ENCODE data around the gene CORO2A.
"Not testable (repeated sequence)": the region's sequence is repeated elsewhere in the genome, so short reads cannot be mapped to it uniquely, and the experiment has no call there.

Gene CORO2A

GRCh38 chr9:98128316-98128715 is 64.1 kb downstream of the CORO2A start:
- DNase-seq (ENCODE audit: low spot score in 2 of 2), result no peak
- Histone ChIP-seq H3K4me3 (no peak overlapping the region), H3K4me1 (no peaks in the 10 kb centered on the region), H3K36me3 (replicated peaks) (no peaks in the 10 kb centered on the region), H3K27me3 (ENCODE audit: low read depth) (no peaks in the 10 kb centered on the region), H3K9me3 (no peaks in the 10 kb centered on the region)
- in situ Hi-C loops (cut with MboI; ENCODE audit: low sequenced_read_pairs), result no loop called here

GRCh38 chr9:98127226-98127625 is 65.2 kb downstream of the CORO2A start:
- no peak overlapping the region for H3K4me3 ChIP-seq
- no peaks in the 10 kb centered on the region for H3K36me3 ChIP-seq (replicated peaks)
- no peaks in the 10 kb centered on the region for H3K9me3 ChIP-seq
- no peak for DNase-seq (ENCODE audit: low spot score in 2 of 2)
- in situ Hi-C loops (cut with MboI; ENCODE audit: low sequenced_read_pairs), result no loop called here
- no peaks in the 10 kb centered on the region for H3K4me1 ChIP-seq
- H3K27me3 ChIP-seq (ENCODE audit: low read depth), result no peaks in the 10 kb centered on the region

- DNase-seq (ENCODE audit: low spot score in 2 of 2), result no peak
- Histone ChIP-seq H3K36me3 (replicated peaks) (no peaks in the 10 kb centered on the region), H3K9me3 (no peaks in the 10 kb centered on the region), H3K27me3 (ENCODE audit: low read depth) (no peaks in the 10 kb centered on the region), H3K4me1 (no peaks in the 10 kb centered on the region), H3K4me3 (no peak overlapping the region)
- in situ Hi-C loops (cut with MboI; ENCODE audit: low sequenced_read_pairs), result no loop called here
These were observed 67.6 kb downstream of the CORO2A start for GRCh38 chr9:98124637-98125426.

- in situ Hi-C loops (cut with MboI; ENCODE audit: low sequenced_read_pairs); H3K4me1 ChIP-seq; H3K27me3 ChIP-seq (ENCODE audit: low read depth); H3K4me3 ChIP-seq; DNase-seq (ENCODE audit: low spot score in 2 of 2); H3K9me3 ChIP-seq; H3K36me3 ChIP-seq (replicated peaks): not testable (repeated sequence)
These were observed 68.3 kb downstream of the CORO2A start for GRCh38 chr9:98124091-98124490.

- in situ Hi-C loops (cut with MboI; ENCODE audit: low sequenced_read_pairs), result no loop called here
- H3K36me3 ChIP-seq (replicated peaks), result peaks cover 3% of the 10 kb centered on the region
- peaks cover 9% of the 10 kb centered on the region for H3K4me1 ChIP-seq
- no peak for DNase-seq (ENCODE audit: low spot score in 2 of 2)
- H3K27me3 ChIP-seq (ENCODE audit: low read depth), result no peaks in the 10 kb centered on the region
- no peak overlapping the region for H3K4me3 ChIP-seq
- no peaks in the 10 kb centered on the region for H3K9me3 ChIP-seq
These were observed 71.4 kb downstream of the CORO2A start for GRCh38 chr9:98121058-98121457.

- no peaks in the 10 kb centered on the region for H3K27me3 ChIP-seq (ENCODE audit: low read depth)
- H3K4me1 ChIP-seq, result peaks cover 9% of the 10 kb centered on the region
- H3K9me3 ChIP-seq, result no peaks in the 10 kb centered on the region
- DNase-seq (ENCODE audit: low spot score in 2 of 2), result no peak
- in situ Hi-C loops (cut with MboI; ENCODE audit: low sequenced_read_pairs), result no loop called here
- peaks cover 6% of the 10 kb centered on the region for H3K36me3 ChIP-seq (replicated peaks)
- H3K4me3 ChIP-seq, result no peak overlapping the region
These were observed 72.0 kb downstream of the CORO2A start for GRCh38 chr9:98120476-98120875.

- H3K4me1 ChIP-seq, result peaks cover 9% of the 10 kb centered on the region
- in situ Hi-C loops (cut with MboI; ENCODE audit: low sequenced_read_pairs), result no loop called here
These were observed 73.5 kb downstream of the CORO2A start, which contains the start of gene TRIM14 for GRCh38 chr9:98118640-98119601. TRIM14 (minus strand) TSS chr9:98119222; CDS start chr9:98119188, 34 bp downstream.

GRCh38 chr9:98117984-98118639 is 74.3 kb downstream of the CORO2A start:
- peak overlapping the region; percentile 50 for H3K4me3 ChIP-seq
- peaks cover 9% of the 10 kb centered on the region for H3K4me1 ChIP-seq
- no peaks in the 10 kb centered on the region for H3K27me3 ChIP-seq (ENCODE audit: low read depth)
- in situ Hi-C loops (cut with MboI; ENCODE audit: low sequenced_read_pairs), result no loop called here
- DNase-seq (ENCODE audit: low spot score in 2 of 2), result peak; percentile 34 to 54
- H3K9me3 ChIP-seq, result no peaks in the 10 kb centered on the region
- peaks cover 7% of the 10 kb centered on the region for H3K36me3 ChIP-seq (replicated peaks)

More at GRCh38 chr9:98118640-98119601, 73.5 kb downstream of the CORO2A start, which contains the start of gene TRIM14:
- H3K36me3 ChIP-seq (replicated peaks), result peaks cover 7% of the 10 kb centered on the region
- no peaks in the 10 kb centered on the region for H3K9me3 ChIP-seq
- DNase-seq (ENCODE audit: low spot score in 2 of 2), result peak; percentile 56 to 87
- peak within 1 kb of the TSS; percentile 50 for H3K4me3 ChIP-seq
- no peaks in the 10 kb centered on the region for H3K27me3 ChIP-seq (ENCODE audit: low read depth)

GRCh38 chr9:98117097-98117496 is 75.3 kb downstream of the CORO2A start:
- H3K9me3 ChIP-seq; DNase-seq (ENCODE audit: low spot score in 2 of 2); H3K4me3 ChIP-seq; H3K4me1 ChIP-seq; H3K36me3 ChIP-seq (replicated peaks); H3K27me3 ChIP-seq (ENCODE audit: low read depth); in situ Hi-C loops (cut with MboI; ENCODE audit: low sequenced_read_pairs): not testable (repeated sequence)

- H3K9me3 ChIP-seq, result no peaks in the 10 kb centered on the region
- no peak overlapping the region for H3K4me3 ChIP-seq
- no peak for DNase-seq (ENCODE audit: low spot score in 2 of 2)
- H3K4me1 ChIP-seq, result no peaks in the 10 kb centered on the region
- in situ Hi-C loops (cut with MboI; ENCODE audit: low sequenced_read_pairs), result no loop called here
- no peaks in the 10 kb centered on the region for H3K27me3 ChIP-seq (ENCODE audit: low read depth)
- peaks cover 10% of the 10 kb centered on the region for H3K36me3 ChIP-seq (replicated peaks)
These were observed 83.4 kb downstream of the CORO2A start for GRCh38 chr9:98109052-98109451.

- in situ Hi-C loops (cut with MboI; ENCODE audit: low sequenced_read_pairs), result no loop called here
- H3K4me1 ChIP-seq, result no peaks in the 10 kb centered on the region
- no peaks in the 10 kb centered on the region for H3K27me3 ChIP-seq (ENCODE audit: low read depth)
- no peak for DNase-seq (ENCODE audit: low spot score in 2 of 2)
- peaks cover 10% of the 10 kb centered on the region for H3K36me3 ChIP-seq (replicated peaks)
- no peaks in the 10 kb centered on the region for H3K9me3 ChIP-seq
- H3K4me3 ChIP-seq, result no peak overlapping the region
These were observed 83.9 kb downstream of the CORO2A start for GRCh38 chr9:98108531-98109031.

GRCh38 chr9:98107926-98108325 is 84.5 kb downstream of the CORO2A start:
- no peak overlapping the region for H3K4me3 ChIP-seq
- peaks cover 10% of the 10 kb centered on the region for H3K36me3 ChIP-seq (replicated peaks)
- DNase-seq (ENCODE audit: low spot score in 2 of 2), result no peak
- H3K27me3 ChIP-seq (ENCODE audit: low read depth), result no peaks in the 10 kb centered on the region
- H3K9me3 ChIP-seq, result no peaks in the 10 kb centered on the region
- in situ Hi-C loops (cut with MboI; ENCODE audit: low sequenced_read_pairs), result no loop called here
- H3K4me1 ChIP-seq, result no peaks in the 10 kb centered on the region

GRCh38 chr9:98105006-98105405 is 87.4 kb downstream of the CORO2A start:
- peaks cover 11% of the 10 kb centered on the region for H3K36me3 ChIP-seq (replicated peaks)
- H3K4me1 ChIP-seq, result no peaks in the 10 kb centered on the region
- no peak overlapping the region for H3K4me3 ChIP-seq
- no peak for DNase-seq (ENCODE audit: low spot score in 2 of 2)
- in situ Hi-C loops (cut with MboI; ENCODE audit: low sequenced_read_pairs), result no loop called here
- H3K27me3 ChIP-seq (ENCODE audit: low read depth), result no peaks in the 10 kb centered on the region
- no peaks in the 10 kb centered on the region for H3K9me3 ChIP-seq
